Upper lobe of right lung (tissue), 1 donor: Measurements from ENCODE around the gene MILR1. TPM values are rescaled to one million over a fixed set of nuclear protein-coding genes. Genes with fewer than 3 reads are reported as not detected.

Experiments used
- ATAC-seq: fragments of 200-7000 bp; cut with Tn5 transposase; one replicate; pipeline ENCODE4 v1.9.1; 2020; ENCODE audit warnings: mild to moderate bottlenecking, moderate library complexity
- DNase-seq: peaks from one replicate; pipeline ENCODE4 v3.0.0-alpha.2; 2020
- H3K27ac ChIP-seq: fragments of 200-600 bp; one replicate; pipeline ENCODE4 v1.8.0; 2022
- H3K27me3 ChIP-seq: fragments of 200-600 bp; one replicate; pipeline ENCODE4 v1.8.0; 2022; ENCODE audit warnings: mild to moderate bottlenecking
- H3K36me3 ChIP-seq: fragments of 200-600 bp; one replicate; pipeline ENCODE4 v1.8.0; 2022
- H3K4me1 ChIP-seq: fragments of 200-600 bp; one replicate; pipeline ENCODE4 v1.8.0; 2022
- H3K4me3 ChIP-seq: fragments of 200-600 bp; one replicate; pipeline ENCODE4 v1.8.0; 2022; ENCODE audit warnings: mild to moderate bottlenecking
- H3K9me3 ChIP-seq: fragments of 200-600 bp; one replicate; pipeline ENCODE4 v1.8.0; 2022
- intact Hi-C: fragments of 100-400 bp; cut with DNase I; formaldehyde crosslinking; loops from one replicate; pipeline ENCODE4 v1.11.0; 2022
- total RNA-seq: library from RNA; stranded (reverse); fragmentation: NEBNext Ultra II Directional; extraction: Animal tissue kit (Norgen Biotek cat#: 25700); gene quantifications from one replicate; pipeline ENCODE4 v1.2.1, GENCODE V29; 2021
- TF ChIP-seq, protein P1 (sequence below): fragments of 200-600 bp; IDR thresholded peaks from one replicate; pipeline ENCODE4 v1.8.0; 2022; ENCODE audit warnings: antibody characterized with exemption
- donor health status: DM: no; HTN: yes; CAD: no; lungs with severe emphysema.

Gene MILR1
- total RNA-seq, 1 donor from 2014 or later = 17.9 TPM

DNA sequence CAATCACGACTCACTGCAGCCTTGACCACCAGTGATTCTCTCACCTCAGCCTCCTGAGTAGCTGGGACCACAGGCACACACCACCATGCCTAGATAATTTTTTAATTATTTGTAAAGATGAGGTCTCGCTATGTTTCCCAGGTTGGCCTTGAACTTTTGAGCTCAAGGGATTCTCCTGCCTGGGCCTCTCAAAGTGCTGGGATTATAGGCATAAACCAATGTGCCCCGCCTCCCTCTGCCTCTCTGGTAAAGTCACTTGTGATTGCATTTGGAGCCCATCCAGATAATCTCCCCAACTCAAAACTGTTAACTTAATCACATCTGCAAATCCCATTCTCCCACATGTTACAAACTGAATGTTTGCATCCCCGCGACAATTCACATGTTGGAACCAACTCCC lies 46.4 kb upstream of the MILR1 start:
- intact Hi-C loops = no loop called here
- TF ChIP-seq, protein P1, sequence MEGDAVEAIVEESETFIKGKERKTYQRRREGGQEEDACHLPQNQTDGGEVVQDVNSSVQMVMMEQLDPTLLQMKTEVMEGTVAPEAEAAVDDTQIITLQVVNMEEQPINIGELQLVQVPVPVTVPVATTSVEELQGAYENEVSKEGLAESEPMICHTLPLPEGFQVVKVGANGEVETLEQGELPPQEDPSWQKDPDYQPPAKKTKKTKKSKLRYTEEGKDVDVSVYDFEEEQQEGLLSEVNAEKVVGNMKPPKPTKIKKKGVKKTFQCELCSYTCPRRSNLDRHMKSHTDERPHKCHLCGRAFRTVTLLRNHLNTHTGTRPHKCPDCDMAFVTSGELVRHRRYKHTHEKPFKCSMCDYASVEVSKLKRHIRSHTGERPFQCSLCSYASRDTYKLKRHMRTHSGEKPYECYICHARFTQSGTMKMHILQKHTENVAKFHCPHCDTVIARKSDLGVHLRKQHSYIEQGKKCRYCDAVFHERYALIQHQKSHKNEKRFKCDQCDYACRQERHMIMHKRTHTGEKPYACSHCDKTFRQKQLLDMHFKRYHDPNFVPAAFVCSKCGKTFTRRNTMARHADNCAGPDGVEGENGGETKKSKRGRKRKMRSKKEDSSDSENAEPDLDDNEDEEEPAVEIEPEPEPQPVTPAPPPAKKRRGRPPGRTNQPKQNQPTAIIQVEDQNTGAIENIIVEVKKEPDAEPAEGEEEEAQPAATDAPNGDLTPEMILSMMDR = no peak
- no peak for ATAC-seq
- DNase-seq = peak; percentile 10
- Histone ChIP-seq H3K4me1 (peaks cover 4% of the 10 kb centered on the region), H3K27ac (no peak overlapping the region), H3K36me3 (no peaks in the 10 kb centered on the region), H3K4me3 (no peak overlapping the region), H3K27me3 (no peaks in the 10 kb centered on the region), H3K9me3 (no peaks in the 10 kb centered on the region)

DNA sequence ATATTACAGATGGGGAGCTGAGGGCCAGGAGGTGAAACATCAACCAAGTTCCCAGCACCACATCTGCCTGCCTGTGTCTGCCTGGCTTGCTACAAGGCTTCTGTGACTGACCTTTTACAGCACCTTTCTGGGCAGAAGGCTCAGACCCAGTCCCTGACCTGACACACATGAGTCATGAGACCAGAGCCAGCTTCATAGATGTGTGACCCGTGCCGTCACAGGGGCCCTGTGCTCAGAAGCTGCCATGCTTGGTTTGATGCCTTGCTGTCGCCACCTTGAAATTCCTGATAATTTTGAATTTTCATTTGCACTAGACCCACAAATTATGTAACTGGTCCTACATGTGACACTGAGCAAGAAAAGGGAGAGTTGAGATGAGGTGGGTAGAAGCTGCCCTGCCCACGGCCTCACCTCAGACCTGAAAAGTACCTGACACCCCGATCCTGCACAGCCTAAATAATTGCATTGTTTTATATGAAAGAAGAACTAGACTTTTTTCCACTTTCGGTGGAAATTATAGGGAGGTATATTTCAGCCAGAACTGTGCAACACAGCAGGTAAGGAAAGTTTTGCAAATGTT lies 44.9 kb upstream of the MILR1 start:
- Histone ChIP-seq H3K9me3 (no peaks in the 10 kb centered on the region), H3K4me3 (no peak overlapping the region), H3K27me3 (no peaks in the 10 kb centered on the region), H3K36me3 (no peaks in the 10 kb centered on the region), H3K4me1 (peaks cover 4% of the 10 kb centered on the region), H3K27ac (no peak overlapping the region)
- peak; percentile 13 for DNase-seq
- TF ChIP-seq, protein P1 = no peak
- intact Hi-C loops = no loop called here
- no peak for ATAC-seq

DNA sequence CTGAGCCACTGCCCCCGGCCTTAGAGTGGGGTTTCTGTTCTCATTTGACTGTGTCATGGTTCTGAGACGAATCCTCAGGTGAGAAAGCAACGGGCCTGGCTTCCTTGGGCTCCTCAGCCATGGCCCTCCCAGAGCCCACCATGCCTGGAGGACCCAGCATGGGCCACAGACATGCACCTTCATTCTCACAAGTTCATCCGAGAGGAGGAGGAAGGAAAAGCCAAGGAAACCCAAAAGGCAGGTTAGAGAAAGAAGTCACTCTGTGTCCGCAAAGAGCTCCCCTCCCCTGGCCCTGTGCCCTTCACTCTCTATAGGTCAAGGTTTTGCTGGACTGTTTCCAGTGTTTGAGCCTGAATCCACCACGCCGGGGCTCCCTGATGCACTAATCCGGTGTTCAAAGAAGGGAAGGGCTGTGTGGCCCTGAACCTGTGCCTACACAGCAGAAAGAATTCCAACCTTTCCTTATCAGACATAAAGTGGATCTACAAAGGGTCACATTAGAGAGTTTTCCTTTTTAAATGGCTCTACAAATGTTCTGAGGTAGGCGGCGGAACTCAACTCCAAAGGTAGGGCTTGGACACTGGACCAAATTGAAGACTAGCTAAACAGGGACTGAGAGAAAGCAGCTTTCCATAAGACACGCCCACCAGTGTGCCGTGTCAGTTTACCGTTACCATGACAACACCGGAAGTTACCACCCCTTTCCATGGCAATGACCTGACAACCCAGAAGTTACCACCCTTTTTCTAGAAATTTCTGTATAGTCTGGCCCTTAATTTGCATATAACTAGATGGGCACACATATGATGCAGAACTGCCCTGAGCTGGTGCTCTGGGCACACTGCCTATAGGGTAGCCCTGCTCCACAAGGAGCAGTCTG lies 42.4 kb upstream of the MILR1 start:
- Histone ChIP-seq H3K4me1 (peaks cover 6% of the 10 kb centered on the region), H3K4me3 (no peak overlapping the region), H3K27me3 (no peaks in the 10 kb centered on the region), H3K9me3 (no peaks in the 10 kb centered on the region), H3K36me3 (no peaks in the 10 kb centered on the region), H3K27ac (peak overlapping the region; percentile 6)
- intact Hi-C loops = no loop called here
- TF ChIP-seq, protein P1 = no peak
- ATAC-seq (peak; percentile 39), DNase-seq (peak; percentile 44)

DNA sequence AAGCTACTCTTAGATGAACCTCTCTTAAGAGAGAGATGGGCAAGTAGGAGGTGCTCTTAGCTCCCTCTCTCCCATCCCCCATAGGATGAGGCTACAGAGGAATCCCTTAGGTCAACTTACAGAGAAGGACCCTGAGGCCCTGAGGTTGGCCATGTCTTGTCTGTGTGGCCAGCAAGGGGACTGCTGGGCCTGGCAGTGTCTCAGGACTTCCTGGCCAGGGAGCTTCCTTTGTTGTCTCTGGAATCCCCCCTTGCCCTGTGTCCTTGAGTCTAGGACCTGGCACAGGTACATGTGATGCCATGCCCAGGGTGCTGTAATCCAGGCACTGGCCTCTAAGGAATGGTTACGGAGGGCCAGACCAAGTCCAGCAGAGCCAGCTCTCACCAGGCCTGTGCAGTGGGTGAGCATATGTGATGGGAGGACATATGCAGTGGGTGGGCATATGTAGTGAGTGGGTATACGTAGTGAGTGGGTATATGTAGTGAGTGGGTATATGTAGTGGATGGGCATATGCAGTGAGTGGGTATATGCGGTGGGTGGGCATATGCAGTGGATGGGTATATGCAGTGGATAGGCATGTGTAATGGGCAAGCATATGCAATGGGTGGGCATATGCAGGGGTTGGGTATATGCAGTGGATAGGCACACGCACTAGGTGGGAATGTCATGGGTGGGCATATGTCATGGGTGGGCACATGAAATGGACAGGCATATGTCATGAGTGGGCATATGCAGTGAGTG lies 38.0 kb upstream of the MILR1 start:
- H3K4me1 ChIP-seq = peaks cover 18% of the 10 kb centered on the region
- no peak overlapping the region for H3K27ac ChIP-seq
- no peaks in the 10 kb centered on the region for H3K27me3 ChIP-seq
- no peaks in the 10 kb centered on the region for H3K9me3 ChIP-seq
- ATAC-seq (no peak), DNase-seq (peak; percentile 31)
- no peak overlapping the region for H3K4me3 ChIP-seq
- intact Hi-C loops = loop anchor here (5.0 kb wide), 1 partner anchor 89 kb away; no protein-coding TSS in a partner anchor
- H3K36me3 ChIP-seq = no peaks in the 10 kb centered on the region
- TF ChIP-seq, protein P1 = no peak

DNA sequence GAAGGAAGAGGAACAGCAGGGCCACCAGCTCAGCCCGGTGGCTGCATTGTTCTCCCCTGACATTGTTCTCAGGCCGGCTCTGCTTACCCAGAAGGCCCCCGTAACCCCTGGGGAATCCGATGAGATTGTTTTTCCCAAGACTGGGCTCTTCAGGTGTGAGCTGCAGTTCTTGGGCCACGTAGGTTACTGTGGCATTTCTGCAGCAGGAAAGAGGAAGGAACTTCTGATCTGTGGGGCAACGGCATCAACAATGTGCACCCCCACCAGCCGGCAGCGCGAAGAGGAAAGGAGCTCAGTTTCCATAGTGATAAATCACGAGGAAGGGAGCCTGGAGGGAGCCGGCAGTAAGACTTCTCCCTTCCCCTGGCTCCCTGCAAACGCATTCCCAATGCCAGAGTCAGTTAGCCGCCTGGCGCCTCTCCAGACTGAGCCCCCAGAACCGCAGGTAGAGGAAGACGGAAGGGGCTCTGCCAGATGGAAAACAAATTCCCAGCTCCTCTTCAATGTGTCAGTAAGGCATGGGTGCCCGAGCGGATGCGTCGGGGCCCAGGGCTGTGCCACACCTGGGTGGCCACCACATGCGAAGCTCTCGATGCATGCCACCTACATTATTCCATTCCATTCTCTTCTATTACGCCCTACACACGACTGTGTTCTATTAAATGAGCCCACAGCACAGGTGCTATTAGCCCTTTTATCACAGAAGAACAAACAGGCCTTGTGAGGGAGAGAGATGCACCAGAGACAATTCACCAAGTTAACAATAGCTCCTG lies 36.7 kb upstream of the MILR1 start:
- DNase-seq = peak; percentile 84
- H3K4me3 ChIP-seq = peak overlapping the region; percentile 42
- peaks cover 18% of the 10 kb centered on the region for H3K4me1 ChIP-seq
- no peaks in the 10 kb centered on the region for H3K9me3 ChIP-seq
- H3K27me3 ChIP-seq = no peaks in the 10 kb centered on the region
- H3K27ac ChIP-seq = peak overlapping the region; percentile 83
- TF ChIP-seq, protein P1 = no peak
- no peaks in the 10 kb centered on the region for H3K36me3 ChIP-seq
- intact Hi-C loops = loop anchor here (5.0 kb wide), 1 partner anchor 90 kb away; no protein-coding TSS in a partner anchor
- peak; percentile 86 for ATAC-seq
